ENCODE measurements around the gene ITGAL. TPM values are rescaled to one million over a fixed set of nuclear protein-coding genes. Genes with fewer than 3 reads are reported as not detected.
A peak's percentile ranks its signal among the peaks of the same experiment; 100 is the strongest.

The ITGAL gene
- total RNA-seq, 1 donor from 2014 or later = 0.23 TPM

- H3K36me3 ChIP-seq (ENCODE audit: insufficient read depth, low read length) = no peaks in the 10 kb centered on the region
- H2AFZ ChIP-seq (ENCODE audit: low read depth, low read length) = peak overlapping the region; percentile 95
- peaks cover 22% of the 10 kb centered on the region for H3K79me2 ChIP-seq (ENCODE audit: insufficient read depth, low read length)
- DNase-seq (ENCODE audit: low read depth) (no peak), FAIRE-seq (no peak)
- TF ChIP-seq CTCF (IDR thresholded peaks at IDR 0.05; ENCODE audit: insufficient read depth, low read depth, low read length) (no peak), EZH2 (IDR thresholded peaks at IDR 0.05; ENCODE audit: insufficient read depth, low read length) (no peak)
- H3K4me3 Mint-ChIP-seq (ENCODE audit: unreplicated experiment) = peak overlapping the region; percentile 82
- H3K4me3 ChIP-seq (ENCODE audit: insufficient read depth, low read depth, low read length) = peak overlapping the region; percentile 68
- peak overlapping the region; percentile 92 for H3K4me2 ChIP-seq (ENCODE audit: low read length)
- H3K36me3 Mint-ChIP-seq (ENCODE audit: low read depth, unreplicated experiment) = peaks cover 6% of the 10 kb centered on the region
- no peak overlapping the region for H3K27ac Mint-ChIP-seq (ENCODE audit: unreplicated experiment)
- H3K27me3 Mint-ChIP-seq (ENCODE audit: low read depth, unreplicated experiment) = no peaks in the 10 kb centered on the region
- H3K4me1 ChIP-seq (ENCODE audit: insufficient read depth, low read length) = peaks cover 21% of the 10 kb centered on the region
- H3K27ac ChIP-seq (ENCODE audit: low read depth, low read length) = peak overlapping the region; percentile 67
- no peaks in the 10 kb centered on the region for H4K20me1 ChIP-seq (ENCODE audit: insufficient read depth, low read length)
- no peaks in the 10 kb centered on the region for H3K27me3 ChIP-seq (ENCODE audit: insufficient read depth, low read length)
- H3K9ac ChIP-seq (ENCODE audit: low read length) = peak overlapping the region; percentile 85
- H3K9me3 ChIP-seq (ENCODE audit: insufficient read depth, low read depth, low read length) = no peaks in the 10 kb centered on the region
- H3K9me3 Mint-ChIP-seq (ENCODE audit: unreplicated experiment) = no peaks in the 10 kb centered on the region
- peaks cover 7% of the 10 kb centered on the region for H3K4me1 Mint-ChIP-seq (ENCODE audit: low read depth, unreplicated experiment)
Measured at GRCh38 chr16:30533748-30534367, 61.3 kb downstream of the ITGAL start.

DNA sequence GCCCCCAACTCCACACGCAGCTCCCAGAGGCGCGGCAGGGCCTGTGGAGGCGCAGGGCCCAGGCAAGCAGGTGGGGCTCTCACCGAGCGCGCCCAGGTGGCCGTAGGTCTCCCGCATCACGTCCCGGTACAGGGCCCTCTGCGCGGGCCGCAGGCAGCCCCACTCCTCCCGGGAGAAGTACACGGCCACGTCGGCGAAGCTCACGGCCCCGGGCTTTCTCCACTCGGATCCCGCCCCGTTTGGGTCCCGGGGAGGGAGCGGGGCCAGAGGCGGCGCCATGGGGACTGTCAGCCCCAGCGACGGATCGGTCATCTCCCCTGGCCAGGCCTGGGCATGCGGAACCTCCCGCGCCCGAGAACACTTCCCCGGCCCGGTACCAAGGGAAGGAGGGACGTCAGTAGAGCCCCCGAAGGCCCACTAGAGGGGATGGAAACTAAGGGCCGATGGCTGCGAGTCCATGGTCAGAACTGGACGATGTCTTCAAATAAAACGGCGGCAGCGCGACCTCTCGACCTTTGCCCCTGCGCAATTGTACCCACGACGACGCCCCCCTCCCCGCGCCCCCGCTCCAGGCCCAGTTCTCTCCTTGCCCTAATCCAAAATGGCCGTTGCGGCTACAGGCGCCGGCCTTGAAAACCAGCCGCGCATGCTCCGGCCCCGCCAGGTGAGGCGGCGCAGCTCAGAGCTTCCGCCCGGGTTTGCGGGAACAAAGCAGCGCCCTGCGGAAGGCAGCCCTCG lies 62.0 kb downstream of the ITGAL start, which contains the start of gene ZNF747:
Gene ZNF747, minus strand, starts transcription at position 491 of the 738 bp plus-strand sequence. Its CDS starts 179 bp downstream, at position 312.
- peak within 1 kb of the TSS; percentile 94 for H3K27ac Mint-ChIP-seq (ENCODE audit: unreplicated experiment)

More for the DNA sequence above, 62.0 kb downstream of the ITGAL start, which contains the start of gene ZNF747:
- H3K4me3 Mint-ChIP-seq (ENCODE audit: unreplicated experiment) = peak within 1 kb of the TSS; percentile 94
- H3K4me3 ChIP-seq (ENCODE audit: insufficient read depth, low read depth, low read length) = peak within 1 kb of the TSS; percentile 68
- H3K9ac ChIP-seq (ENCODE audit: low read length) = peak within 1 kb of the TSS; percentile 85
- H3K4me1 Mint-ChIP-seq (ENCODE audit: low read depth, unreplicated experiment) = peaks cover 7% of the 10 kb centered on the region
- H3K27me3 ChIP-seq (ENCODE audit: insufficient read depth, low read length) = no peaks in the 10 kb centered on the region
- H2AFZ ChIP-seq (ENCODE audit: low read depth, low read length) = peak within 1 kb of the TSS; percentile 95
- no peaks in the 10 kb centered on the region for H3K9me3 Mint-ChIP-seq (ENCODE audit: unreplicated experiment)
- H3K27me3 Mint-ChIP-seq (ENCODE audit: low read depth, unreplicated experiment) = no peaks in the 10 kb centered on the region
- H4K20me1 ChIP-seq (ENCODE audit: insufficient read depth, low read length) = no peaks in the 10 kb centered on the region
- no peaks in the 10 kb centered on the region for H3K36me3 ChIP-seq (ENCODE audit: insufficient read depth, low read length)
- H3K4me1 ChIP-seq (ENCODE audit: insufficient read depth, low read length) = peaks cover 21% of the 10 kb centered on the region
- H3K4me2 ChIP-seq (ENCODE audit: low read length) = peak within 1 kb of the TSS; percentile 92
- TF ChIP-seq CTCF (IDR thresholded peaks at IDR 0.05; ENCODE audit: insufficient read depth, low read depth, low read length) (no peak), EZH2 (IDR thresholded peaks at IDR 0.05; ENCODE audit: insufficient read depth, low read length) (no peak)
- H3K36me3 Mint-ChIP-seq (ENCODE audit: low read depth, unreplicated experiment) = peaks cover 6% of the 10 kb centered on the region
- peak within 1 kb of the TSS; percentile 67 for H3K27ac ChIP-seq (ENCODE audit: low read depth, low read length)
- H3K9me3 ChIP-seq (ENCODE audit: insufficient read depth, low read depth, low read length) = no peaks in the 10 kb centered on the region
- FAIRE-seq = no peak
- DNase-seq (ENCODE audit: low read depth) = peak; percentile 61
- peaks cover 22% of the 10 kb centered on the region for H3K79me2 ChIP-seq (ENCODE audit: insufficient read depth, low read length)

Measured in astrocyte (in vitro differentiated cells and primary cell).